ENCODE results near the gene CTNNA2.

- TF ChIP-seq CTCF (conservative IDR thresholded peaks at IDR 0.05 in 1 of 2, IDR thresholded peaks at IDR 0.05 in 1 of 2; ENCODE audit: extremely low read depth in 1 of 2, insufficient read depth in 1 of 2, low read depth in 1 of 2, low read length in 2 of 2) (no peak), EZH2 (IDR thresholded peaks at IDR 0.05; ENCODE audit: borderline replicate concordance, low read length) (no peak)
These were observed 1078.4 kb downstream of the CTNNA2 start for GRCh38 chr2:80591233-80591632.

All from mammary epithelial cell (primary cell).